ENCODE results near the gene ZNG1A.
"Not testable (repeated sequence)": the region's sequence is repeated elsewhere in the genome, so short reads cannot be mapped to it uniquely, and the experiment has no call there.

ZNG1A gene

DNA sequence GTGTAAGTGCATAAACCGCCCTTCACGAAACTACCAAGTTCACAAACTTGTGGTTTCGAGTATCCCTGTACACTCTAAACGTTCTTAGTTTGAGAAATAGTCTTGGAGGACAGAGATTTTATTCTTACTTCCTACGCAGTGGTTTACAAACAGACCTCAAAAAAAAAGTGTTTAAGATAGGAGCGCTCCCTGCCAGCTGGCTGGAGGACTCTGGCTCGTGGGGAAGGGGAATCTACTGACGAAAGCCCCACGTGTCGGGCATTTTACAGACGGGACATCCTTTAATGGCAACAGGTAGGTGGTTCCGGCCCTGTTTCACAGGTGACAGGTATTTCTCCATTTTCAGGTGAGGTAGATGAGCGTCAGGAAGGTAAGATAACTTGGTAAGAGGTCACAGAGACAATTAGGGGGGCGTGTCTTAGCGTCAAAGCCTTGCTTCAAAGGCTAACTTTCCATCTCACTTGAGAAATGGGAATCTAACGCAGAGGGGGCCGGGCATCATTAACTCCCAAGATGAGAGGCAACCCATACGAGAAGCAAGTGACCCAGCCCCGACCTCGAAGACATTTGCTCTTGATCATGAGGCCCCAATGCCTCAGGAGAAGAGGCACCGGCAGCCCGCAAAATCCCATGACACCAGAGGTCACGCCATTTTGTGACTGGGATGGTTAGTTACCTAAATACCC lies 573 bp downstream of the ZNG1A start:
- DNase-seq (ENCODE audit: low read depth in 3 of 3), result peak in 1 of 3 donors; percentile 1

DNA sequence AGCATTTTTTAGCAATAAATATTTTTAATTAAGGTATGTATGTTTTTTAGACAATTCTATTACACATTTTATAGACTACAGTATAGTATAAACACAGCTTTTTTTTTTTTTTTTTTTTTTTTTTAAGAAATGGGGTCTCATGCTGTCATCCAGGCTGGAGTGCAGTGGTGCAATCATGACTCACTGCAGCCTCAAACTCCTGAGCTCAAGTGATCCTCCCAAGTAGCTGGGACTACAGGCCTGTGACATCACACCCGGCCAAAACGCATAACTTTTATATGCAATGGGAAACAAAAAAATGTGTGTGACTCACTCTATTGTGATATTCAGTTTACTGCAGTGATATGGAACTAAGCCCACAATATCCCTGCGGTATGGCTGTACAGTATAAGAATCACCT lies 9.1 kb downstream of the ZNG1A start:
- not testable (repeated sequence) for DNase-seq (ENCODE audit: low read depth in 3 of 3)

DNA sequence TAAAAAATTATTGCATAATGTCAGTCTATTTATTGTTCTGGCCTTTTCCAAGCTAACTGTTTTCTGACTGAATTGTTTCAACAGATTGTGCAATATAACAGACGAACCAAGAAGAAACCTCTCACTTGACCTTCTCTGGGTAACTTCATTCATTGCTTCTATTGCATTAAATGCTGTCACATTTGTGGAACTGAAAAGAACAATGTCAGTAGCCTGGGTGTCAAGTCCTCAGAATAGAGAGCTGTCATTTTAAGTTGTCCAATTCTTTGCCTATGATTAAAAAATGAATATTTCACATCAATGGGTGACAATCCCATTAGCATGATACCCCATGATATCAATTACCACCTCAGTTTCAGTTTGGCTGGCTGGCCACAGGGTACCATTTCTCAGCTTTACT lies 19.0 kb downstream of the ZNG1A start:
- not testable (repeated sequence) for DNase-seq (ENCODE audit: low read depth in 3 of 3)

DNA sequence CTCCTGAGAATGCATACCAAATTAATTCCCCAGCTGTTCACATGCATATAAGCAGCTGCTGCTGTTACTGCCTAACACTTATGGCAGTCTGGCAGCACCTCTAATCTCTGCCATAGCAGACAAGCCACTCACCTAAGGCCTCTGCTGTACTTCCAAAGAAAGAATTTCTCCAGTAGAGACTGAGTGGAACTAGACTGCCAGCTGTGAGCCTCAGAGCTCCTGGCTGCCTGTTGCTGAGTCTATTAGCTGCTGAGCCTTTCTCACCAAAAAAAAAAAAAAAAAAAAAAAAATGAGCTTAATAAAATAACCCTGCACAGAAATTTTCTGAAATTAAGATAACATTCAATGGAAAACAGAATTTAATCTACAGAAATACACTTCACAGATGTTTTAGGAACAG lies 27.7 kb downstream of the ZNG1A start:
- DNase-seq (ENCODE audit: low read depth in 3 of 3), result not testable (repeated sequence)

DNA sequence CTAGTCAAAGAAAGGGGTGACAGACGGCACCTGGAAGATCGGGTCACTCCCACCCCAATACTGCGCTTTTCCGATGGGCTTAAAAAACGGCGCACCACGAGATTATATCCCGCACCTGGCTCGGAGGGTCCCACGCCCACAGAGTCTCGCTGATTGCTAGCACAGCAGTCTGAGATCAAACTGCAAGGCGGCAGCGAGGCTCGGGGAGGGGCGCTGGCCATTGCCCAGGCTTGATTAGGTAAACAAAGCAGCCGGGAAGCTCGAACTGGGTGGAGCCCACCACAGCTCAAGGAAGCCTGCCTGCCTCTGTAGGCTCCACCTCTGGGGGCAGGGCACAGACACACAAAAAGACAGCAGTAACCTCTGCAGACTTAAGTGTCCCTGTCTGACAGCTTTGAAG lies 39.0 kb downstream of the ZNG1A start:
- DNase-seq (ENCODE audit: low read depth in 3 of 3), result not testable (repeated sequence)

DNA sequence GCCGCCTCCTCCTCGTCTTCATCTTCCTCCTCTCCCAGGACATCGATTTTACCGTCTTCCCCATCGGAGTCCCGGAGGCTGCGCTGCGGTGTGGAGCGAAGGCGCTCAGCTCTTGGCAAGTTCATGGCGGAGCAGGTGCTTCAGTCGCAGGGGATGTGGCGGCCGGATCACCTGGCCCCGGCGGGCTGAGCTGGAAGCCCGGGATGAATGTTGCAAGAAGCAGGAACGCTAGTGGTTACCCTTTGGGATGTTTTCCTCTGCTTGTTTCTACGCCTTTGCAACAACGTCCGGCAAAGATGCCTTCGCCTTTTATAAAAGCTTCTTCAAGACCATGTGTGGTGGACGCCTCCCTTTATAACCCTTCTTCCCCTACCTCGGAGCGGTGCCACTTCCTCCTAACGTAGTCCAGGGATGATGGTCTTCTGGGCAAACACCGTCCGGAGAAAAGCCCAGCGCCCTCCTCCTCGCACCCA lies 60.8 kb downstream of the ZNG1A start, which contains the start of gene FOXD4:
TSS of gene FOXD4 (minus strand) at position 423 of the 473 bp plus-strand sequence. CDS start at position 125, 298 bp downstream.
- not testable (repeated sequence) for DNase-seq (ENCODE audit: low read depth in 3 of 3)

DNA sequence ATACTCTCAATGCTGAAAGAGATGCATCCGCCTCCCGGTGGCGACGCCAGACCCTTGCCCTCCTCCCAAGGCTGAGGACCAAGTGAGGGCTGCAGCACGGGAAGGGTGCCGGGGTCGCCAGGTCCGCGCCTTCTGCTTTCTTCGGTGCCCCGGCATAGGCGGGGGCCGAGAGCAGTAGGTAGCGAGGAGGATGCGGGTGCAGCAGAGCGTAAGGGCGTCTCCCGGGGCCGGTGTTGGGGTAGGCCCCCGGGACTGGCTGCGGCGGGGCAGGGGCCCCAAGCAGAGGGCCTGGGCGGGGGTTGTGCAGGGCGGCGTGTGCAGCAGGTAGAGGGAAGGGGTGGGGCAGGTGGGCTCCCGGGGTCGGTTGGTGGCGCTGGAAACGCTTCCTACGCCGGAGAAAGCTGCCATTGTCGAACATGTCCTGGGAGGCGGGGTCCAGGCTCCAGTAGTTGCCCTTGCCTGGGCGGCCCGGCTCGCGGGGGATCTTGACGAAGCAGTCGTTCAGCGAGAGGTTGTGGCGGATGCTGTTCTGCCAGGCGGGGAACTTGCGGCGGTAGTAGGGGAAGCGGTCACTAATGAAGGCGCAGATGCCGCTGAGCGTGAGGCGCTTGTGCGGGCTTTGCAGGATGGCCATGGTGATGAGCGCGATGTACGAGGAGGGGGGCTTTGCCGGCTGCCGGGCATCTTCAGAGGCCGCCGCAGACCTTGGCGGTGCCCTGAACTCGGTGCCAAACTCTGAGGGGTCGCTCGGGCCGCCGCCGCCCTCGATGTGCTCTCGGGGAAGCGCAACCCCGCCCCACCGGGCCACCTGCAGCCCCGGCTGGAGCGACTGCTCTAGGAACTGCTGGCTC lies 61.5 kb downstream of the ZNG1A start:
- DNase-seq (ENCODE audit: low read depth in 3 of 3), result not testable (repeated sequence)

DNA sequence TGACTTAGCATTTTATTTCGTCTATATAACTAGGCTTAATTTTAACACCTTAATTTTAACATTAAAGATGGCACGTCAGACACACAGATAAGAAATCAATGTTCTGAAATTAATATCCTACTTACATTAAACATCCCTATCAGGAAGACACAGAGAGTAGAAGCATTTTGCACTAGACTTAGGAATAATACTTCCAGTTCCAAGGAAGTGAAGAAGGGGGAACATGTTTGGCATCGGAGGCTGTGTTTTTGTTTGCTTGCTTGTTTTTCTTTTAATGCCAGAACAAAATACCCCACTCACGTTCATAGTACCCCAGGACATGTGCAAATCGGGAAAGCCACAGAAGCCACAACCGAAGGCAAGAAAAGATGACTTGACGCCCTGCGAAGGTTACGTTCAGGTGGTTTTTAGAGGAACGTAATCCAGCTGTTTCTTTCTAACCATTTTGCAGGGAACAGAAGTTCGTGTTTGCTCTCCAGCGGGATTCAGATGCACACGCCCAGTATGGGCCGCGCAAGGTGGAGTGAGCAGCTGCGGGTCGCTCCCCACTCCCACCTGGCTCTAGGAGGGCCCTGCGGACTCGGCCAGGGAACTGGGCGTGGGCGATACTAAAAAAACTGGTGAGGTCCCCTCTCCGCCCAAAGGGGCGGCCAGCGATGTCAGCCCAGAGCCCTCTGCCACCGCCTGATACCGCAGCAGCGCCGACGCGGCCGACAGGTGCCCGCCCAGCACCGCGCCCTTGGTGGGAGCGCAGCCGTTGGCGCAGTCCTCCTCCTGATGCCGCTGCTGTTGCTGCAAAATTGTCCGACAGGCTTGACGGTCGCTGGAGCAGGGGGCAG lies 62.4 kb downstream of the ZNG1A start:
- not testable (repeated sequence) for DNase-seq (ENCODE audit: low read depth in 3 of 3)

DNA sequence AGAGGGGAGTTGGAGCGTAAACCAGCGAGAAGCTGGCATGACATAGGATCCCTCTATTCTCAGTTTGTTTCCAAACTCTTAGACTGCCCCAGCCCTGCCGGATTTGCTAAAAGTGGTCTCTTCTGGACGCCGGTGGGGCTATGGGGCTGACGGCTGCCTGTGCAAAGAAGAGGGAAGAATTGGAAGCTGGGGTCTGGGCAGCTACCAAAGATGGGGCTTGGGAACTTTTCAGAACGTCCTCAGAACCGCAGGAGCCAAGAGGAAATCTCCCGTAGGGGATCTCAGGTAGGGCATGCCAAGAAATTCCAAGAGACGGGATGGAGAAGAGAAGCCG lies 63.8 kb downstream of the ZNG1A start:
- DNase-seq (ENCODE audit: low read depth in 3 of 3), result not testable (repeated sequence)

DNA sequence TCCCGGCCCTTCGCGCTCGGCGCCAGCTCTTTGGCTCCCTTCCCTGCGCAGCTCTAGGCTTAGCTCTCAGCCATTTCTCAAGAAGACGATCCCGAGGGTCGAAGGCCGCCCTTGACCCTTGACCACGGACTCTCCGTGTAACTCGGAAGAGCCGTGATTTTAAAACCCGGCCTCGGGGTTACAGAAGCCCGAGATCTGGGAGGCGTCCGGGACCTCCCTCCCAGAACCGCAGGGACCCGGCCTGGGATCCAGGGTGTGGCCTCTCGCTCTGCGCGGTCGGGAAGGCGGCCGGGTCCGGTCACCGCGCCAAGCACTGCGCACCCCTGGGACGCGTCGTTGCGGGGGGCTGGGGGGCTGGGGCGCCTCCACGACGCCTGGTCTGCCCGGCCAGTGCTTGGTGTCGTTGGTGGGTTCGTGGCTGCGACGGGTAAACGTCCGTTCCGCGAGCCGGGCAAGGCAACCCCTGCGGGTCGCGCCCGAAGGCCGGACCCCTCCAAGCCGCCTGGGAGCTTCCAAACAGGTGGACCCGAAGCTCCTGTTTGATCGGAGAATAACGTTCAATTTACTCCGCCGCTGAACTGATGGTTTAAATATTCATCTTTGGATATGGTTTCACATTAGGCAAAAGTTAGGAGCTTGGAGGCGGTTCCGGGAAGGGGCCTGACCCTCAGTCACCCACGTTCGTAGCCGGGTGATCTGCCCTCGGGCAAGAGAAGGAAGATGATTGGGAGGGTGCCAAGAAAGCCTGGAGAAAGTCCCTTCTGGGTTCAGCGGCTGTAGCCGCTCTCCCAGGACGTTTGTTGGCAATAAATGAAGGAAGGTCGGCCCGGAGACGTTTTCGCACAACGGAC lies 64.4 kb downstream of the ZNG1A start:
- not testable (repeated sequence) for DNase-seq (ENCODE audit: low read depth in 3 of 3)

DNA sequence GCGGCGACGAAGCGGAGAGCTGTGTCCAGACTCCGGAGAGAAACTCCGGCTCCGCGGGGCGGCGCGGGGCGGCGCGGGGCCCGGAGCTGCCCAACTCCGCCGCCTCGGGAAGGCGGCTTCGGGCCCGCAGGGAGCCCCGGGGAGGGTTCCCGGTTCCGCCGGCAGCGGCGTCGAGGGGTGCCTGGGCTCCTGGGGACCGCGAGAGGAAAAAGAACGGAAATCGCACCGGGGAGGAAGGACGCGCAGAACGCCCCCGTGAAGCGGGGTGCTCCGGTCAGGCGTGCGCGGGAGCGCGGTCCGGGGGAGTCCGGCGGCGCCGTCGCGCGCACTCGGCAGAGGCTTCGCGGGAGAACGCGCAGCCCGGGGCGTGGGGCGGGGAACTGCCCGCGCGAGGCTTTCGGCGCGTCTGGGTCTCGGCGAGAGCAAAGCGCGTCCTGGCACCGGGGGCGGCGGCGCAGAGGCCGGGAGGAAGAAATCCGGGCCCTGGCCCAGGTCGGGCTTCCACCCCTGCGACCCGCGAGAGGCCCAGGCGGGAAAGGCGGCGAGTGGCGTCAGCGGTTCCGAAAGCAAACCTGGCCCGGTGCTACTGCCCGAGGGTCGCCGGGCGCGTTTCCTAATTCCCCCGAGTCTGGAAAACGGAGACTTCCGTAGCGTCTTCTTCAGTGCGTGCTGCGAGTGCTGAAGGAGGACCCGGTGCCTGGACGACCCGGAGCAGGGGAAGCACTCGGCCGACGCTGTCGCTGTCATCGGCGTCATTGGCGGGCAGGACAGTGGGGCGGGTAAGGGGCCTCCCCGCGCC lies 65.2 kb downstream of the ZNG1A start:
- not testable (repeated sequence) for DNase-seq (ENCODE audit: low read depth in 3 of 3)

DNA sequence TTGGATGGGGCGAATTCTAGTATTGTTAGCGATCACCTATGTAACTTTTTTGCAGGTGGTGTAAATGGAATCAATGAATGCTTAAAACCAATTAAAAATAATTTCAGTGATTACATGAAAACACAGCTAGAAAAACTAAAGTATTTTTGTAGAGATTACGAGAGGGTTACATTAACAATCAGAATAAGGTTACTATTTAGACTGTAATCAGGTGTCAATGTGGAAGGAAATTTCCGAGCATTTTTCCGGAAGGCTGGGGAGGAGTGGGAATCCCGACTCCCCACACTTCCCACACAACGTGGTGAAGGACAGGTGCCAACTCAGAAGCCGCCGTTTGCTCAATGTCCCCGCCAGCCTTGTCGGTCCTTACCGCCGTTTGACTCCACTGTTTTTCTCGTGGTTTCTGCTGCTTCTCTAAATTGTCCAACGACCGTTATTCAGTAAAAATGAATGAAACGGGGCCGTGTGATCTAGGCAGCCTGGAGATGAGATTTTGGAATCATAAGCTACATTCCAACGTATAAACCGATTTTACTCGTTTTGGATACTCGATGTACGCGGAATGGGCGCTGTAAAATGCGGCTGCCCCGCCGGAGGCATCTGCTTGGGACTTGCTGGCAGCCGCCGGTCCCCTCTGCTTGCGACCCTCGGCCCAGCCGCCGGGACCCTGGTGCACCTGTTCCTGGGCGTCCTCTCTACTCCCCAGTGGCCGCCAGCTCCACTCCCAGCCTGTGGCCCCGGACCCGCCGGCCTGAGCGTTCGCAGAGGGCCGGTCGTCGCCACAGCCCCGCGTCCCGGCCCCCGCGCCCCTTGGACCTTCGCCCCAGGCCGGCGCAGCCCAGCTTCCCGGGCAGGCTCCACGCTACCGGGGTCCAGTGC lies 66.0 kb downstream of the ZNG1A start:
- DNase-seq (ENCODE audit: low read depth in 3 of 3), result not testable (repeated sequence)

DNA sequence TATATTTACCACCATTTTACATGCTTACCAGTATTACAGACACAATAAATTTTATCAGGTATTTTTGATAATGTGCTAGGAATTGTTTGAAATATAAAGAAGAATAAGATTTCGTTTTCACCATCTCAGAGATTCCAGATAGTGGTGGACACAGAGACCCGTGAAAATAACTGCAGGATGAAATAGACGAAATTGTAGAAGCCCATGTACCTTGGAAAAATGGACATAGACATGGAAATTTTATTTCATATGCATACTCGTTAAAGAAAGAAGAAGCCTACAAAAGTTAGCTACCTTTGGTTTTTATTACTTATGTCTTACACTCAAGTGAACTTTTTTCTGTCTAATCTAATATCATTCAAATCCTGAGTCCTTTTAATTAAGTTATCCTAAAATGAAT lies 68.2 kb downstream of the ZNG1A start:
- DNase-seq (ENCODE audit: low read depth in 3 of 3), result not testable (repeated sequence)

DNA sequence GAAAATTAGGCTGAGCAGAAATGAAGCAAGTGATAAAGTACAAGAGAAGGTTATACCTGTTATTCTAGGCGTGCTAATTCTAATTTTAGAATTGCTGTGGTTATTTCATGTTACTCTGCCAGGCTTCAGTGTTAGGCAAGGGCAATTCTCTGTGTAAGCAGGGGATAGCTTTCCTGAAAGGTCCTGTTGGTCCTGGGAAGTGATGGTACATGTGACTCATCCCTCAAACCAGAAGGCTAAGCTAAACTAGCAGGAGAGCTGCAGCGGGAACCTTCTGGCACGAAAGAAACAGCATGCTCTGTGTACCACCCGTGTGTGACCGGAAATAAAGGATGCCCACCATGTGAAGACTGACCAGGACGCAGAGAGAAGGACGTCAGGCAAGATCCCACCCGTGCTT lies 69.3 kb downstream of the ZNG1A start:
- not testable (repeated sequence) for DNase-seq (ENCODE audit: low read depth in 3 of 3)

DNA sequence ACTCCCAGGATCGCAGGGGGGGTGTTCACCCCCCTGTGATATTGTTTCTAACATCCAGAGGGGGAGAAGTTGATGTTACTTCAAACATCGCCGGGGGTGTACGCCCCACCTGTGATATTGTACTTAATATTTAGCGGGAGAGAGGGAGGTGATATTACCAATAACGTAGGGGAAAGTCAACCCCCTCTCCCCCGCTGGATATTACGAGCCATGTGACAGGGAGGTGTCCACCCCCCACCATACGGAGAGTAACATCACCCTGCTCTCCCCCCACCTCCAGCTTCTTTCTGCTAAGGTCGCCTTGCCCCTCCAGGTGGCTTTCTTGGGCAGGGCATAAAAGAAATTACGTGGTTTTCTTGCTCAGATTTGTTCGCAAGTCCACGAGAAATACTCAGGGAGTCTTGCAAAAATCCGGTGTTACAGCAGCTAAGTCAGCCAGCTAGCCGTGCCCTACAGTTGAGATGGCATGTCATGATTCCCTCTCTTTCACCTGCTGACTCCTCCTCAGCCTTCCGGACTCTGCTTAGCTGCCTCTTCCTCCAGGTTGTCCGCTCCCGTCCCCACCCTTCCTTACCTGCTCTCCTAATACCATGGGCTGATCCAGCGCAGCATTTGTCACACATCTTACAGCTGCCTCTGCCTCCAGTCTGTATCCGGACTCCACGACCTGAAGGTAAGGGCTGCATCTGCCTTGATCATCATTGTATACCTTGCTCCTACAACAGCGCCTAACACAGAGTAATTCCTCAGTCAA lies 69.9 kb downstream of the ZNG1A start:
- DNase-seq (ENCODE audit: low read depth in 3 of 3), result not testable (repeated sequence)

DNA sequence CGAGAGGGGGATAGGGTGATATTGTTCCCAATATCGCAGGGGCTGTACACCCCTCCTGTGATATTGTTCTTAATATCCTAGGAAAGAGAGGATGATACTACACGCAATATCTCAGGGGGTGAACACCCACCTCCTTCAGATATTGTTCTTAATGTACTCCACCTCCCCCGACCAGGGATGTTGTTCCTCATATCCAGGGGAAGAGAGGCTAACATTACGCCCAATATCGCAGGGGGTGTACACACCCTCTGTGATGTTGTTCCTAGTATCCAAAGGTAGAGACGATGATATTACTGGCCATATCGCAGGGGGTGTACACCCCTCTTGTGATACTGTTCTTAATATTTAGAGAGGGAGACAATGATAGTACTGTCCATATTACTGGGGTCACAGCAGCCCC lies 72.9 kb downstream of the ZNG1A start:
- DNase-seq (ENCODE audit: low read depth in 3 of 3), result not testable (repeated sequence)

DNA sequence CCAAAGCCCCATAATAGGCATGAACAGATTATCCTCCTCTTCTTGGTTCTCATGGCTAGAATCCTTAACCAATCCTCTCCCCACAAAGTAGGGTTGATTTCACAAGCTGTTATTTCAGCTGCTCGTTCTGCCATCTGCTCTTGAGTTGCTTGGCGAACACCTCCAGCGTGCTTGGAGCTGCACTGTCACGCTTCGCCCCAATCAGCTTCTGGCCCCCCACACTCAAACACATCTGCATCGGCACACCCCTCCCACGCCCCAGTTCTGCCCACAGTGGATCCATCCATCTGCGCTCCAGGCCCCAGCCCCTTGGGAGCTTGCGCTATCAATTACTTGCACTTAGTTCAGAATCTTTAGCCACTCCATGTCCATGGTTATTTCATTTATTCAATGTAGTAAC lies 78.4 kb downstream of the ZNG1A start:
- not testable (repeated sequence) for DNase-seq (ENCODE audit: low read depth in 3 of 3)

DNA sequence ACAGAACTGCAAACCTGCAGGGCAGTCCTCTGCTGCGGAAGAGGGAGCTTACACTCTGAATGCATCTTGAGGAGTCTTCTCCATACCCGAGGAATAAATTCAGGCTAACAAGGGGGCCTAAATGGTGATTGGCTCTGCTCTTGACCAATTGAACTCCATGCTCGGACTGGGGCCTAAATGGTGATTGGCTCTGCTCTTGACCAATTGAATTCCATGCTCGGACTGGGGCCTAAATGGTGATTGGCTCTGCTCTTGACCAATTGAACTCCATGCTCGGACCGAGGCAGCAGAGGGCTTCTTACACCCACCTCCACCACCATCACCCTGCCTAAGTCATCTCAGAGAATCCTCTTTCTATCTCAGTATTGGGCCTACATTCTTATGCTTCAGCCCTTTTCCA lies 79.0 kb downstream of the ZNG1A start:
- not testable (repeated sequence) for DNase-seq (ENCODE audit: low read depth in 3 of 3)
